Lung (tissue), 12 donors: ENCODE measurements around the gene MSRB1. TPM values are rescaled to one million over a fixed set of nuclear protein-coding genes. Genes with fewer than 3 reads are reported as not detected.

Source experiments
- ATAC-seq: fragments of 200-7000 bp; cut with Tn5 transposase; one replicate; pipeline ENCODE4 v1.9.1; 2020; ENCODE audit warnings: moderate number of reproducible peaks; ENCODE audit not compliant: insufficient read depth, low FRiP score
- DNase-seq, 3 donors: peaks; one replicate each; pipeline ENCODE4 v3.0.0-alpha.2; 2013 to 2017
- H3K27ac ChIP-seq, 2 donors: one replicate each; pipeline ENCODE4 v1.5.1; 2013; ENCODE audit warnings: mild to moderate bottlenecking in 2 of 2, moderate library complexity in 2 of 2, control low read depth in 1 of 2, inconsistent platforms in 1 of 2, low read depth in 1 of 2, low read length in 1 of 2
- H3K27me3 ChIP-seq, 3 donors: one replicate each; pipeline ENCODE4 v1.5.1; 2013; ENCODE audit warnings: low read length in 2 of 3; ENCODE audit not compliant: control insufficient read depth in 3 of 3, insufficient read depth in 3 of 3
- H3K36me3 ChIP-seq, 4 donors: one replicate each; pipeline ENCODE4 v1.5.1; 2013; ENCODE audit warnings: low read length in 4 of 4, mild to moderate bottlenecking in 1 of 4, moderate library complexity in 1 of 4; ENCODE audit not compliant: control insufficient read depth in 4 of 4, insufficient read depth in 4 of 4
- H3K4me1 ChIP-seq, 5 donors: one replicate each; pipeline ENCODE4 v1.5.1; 2013; ENCODE audit warnings: low read length in 5 of 5, mild to moderate bottlenecking in 2 of 5, moderate library complexity in 1 of 5; ENCODE audit not compliant: control insufficient read depth in 5 of 5, insufficient read depth in 5 of 5
- H3K4me3 ChIP-seq: one replicate; pipeline ENCODE4 v1.5.1; 2013; ENCODE audit warnings: mild to moderate bottlenecking, control low read depth, moderate library complexity
- H3K9ac ChIP-seq, 2 donors: one replicate each; pipeline ENCODE4 v1.5.1; 2013; ENCODE audit warnings: low read length in 2 of 2, control low read depth in 1 of 2; ENCODE audit not compliant: insufficient read depth in 1 of 2
- H3K9me3 ChIP-seq, 4 donors: one replicate each; pipeline ENCODE4 v1.5.1; 2013; ENCODE audit warnings: low read length in 3 of 4, mild to moderate bottlenecking in 1 of 4, moderate library complexity in 1 of 4; ENCODE audit not compliant: control insufficient read depth in 4 of 4, insufficient read depth in 3 of 4
- CTCF ChIP-seq: IDR thresholded peaks from 2 replicates; pipeline ENCODE4 v1.5.1; 2012; ENCODE audit warnings: mild to moderate bottlenecking; ENCODE audit errors: control extremely low read depth, extremely low read depth
- WGBS, 2 donors: extraction: QIAGEN DNeasy Blood & Tissue Kit; methylation state at CpG; one replicate each; pipeline ENCODE4 v1.1.7; 2013; 5-methylcytosine and 5-hydroxymethylcytosine counted together
- polyA plus RNA-seq, 2 donors: library from polyadenylated mRNA; stranded (reverse); fragments of 200-250 nt; gene quantifications; one replicate each; pipeline ENCODE4 v1.2.1, GENCODE V29; 2013
- total RNA-seq, 2 donors: library from RNA; depleted of rRNA in 1 of 2; stranded (reverse); fragments of >200 nt in 1 of 2; gene quantifications; one replicate each; pipeline ENCODE4 v1.2.1, GENCODE V29; 2014 to 2021
- donor health status: control.
- donor health status: control.
- donor health status: Bipolar disorder and iron deficiency.
- donor health status: healthy.
- donor health status: DM: yes; HTN: yes; CAD: no.

The MSRB1 gene
- total and polyA plus RNA-seq, 4 donors = 11.1 to 164 (median 51.2) TPM

DNA sequence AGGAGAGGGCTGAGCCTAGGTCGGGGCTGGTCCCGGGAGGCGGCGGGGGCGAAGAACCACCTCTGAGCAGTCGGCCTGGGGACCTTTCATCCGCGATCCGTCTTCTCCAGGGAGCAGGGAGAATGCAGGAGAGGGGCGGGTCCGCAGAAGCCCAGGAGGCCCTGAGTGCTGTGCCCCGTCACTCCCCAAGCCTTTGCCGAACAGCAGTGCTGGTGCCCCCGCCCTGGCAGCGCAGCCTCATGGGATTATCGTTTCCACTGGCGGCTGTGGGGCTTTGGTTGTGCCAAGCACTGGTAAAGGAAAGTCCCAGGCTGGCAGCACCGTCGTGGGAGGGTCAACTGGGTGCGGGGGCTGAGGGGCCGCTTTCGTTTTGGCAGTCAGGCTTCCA is 29.5 kb upstream of the MSRB1 start:
- Histone ChIP-seq H3K9ac (peak overlapping the region; percentile 23 to 63), H3K4me1 (peaks cover 0 to 11% (median 7%) of the 10 kb centered on the region in 5 donors), H3K27ac (no peak overlapping the region), H3K27me3 (no peaks in the 10 kb centered on the region), H3K9me3 (peaks cover 0 to 14% (median 0%) of the 10 kb centered on the region in 4 donors), H3K36me3 (peaks cover 0 to 35% (median 15%) of the 10 kb centered on the region in 4 donors), H3K4me3 (peak overlapping the region; percentile 97)
- no peak for DNase-seq
- no peak for TF ChIP-seq CTCF
- 3 to 5% methylated on average over 20 to 22 of the region's 22 CpGs for WGBS, 2 donors
- ATAC-seq = no peak

- ATAC-seq (peak; percentile 89), DNase-seq (peak; percentile 94 to 97 (median 96))
- Histone ChIP-seq H3K27me3 (no peaks in the 10 kb centered on the region), H3K36me3 (peaks cover 0 to 31% (median 14%) of the 10 kb centered on the region in 4 donors), H3K27ac (peak within 1 kb of the TSS; percentile 91), H3K4me3 (peak within 1 kb of the TSS; percentile 97), H3K9ac (peak within 1 kb of the TSS; percentile 33 to 63), H3K9me3 (peaks cover 0 to 12% (median 0%) of the 10 kb centered on the region in 4 donors), H3K4me1 (peaks cover 0 to 11% (median 7%) of the 10 kb centered on the region in 5 donors)
- 0% methylated on average over 78 of the region's 78 CpGs for WGBS, 2 donors
- TF ChIP-seq CTCF = peak; percentile 12
These were observed 28.9 kb upstream of the MSRB1 start, which contains the start of gene TBL3 for GRCh38 chr16:1971796-1972489. TSS of gene TBL3 (plus strand) at chr16:1972053. CDS start at chr16:1972165, 112 bp downstream.

DNA sequence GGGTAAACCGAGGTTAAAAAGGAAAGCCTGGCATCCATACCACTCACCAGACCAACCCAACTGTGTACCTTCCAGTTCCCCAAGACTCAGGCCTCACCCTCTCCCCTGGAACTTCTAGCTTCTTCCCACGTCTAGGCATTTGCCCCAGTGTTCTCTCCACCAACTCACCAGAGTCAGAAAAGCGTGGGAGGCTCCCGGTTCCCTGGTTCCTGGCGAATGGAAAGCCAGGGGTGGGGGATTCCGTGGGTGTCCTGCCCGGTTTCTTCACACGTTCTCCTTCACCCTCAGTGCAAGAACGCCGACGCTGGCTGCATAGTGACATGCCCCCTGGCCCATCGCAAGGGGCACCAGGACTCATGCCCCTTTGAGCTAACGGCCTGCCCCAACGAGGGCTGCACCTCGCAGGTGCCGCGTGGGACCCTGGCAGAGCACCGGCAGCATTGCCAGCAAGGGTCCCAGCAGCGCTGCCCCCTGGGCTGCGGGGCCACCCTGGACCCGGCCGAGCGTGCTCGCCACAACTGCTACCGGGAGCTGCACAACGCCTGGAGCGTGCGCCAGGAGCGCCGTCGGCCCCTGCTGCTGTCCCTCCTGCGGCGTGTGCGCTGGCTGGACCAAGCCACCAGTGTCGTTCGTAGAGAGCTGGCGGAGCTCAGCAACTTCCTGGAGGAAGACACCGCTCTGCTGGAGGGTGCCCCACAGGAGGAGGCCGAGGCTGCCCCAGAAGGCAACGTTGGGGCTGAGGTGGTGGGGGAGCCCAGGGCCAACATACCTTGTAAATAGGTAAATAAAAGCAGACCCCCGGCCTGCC is 25.4 kb upstream of the MSRB1 start:
- no peak for DNase-seq
- H3K27ac ChIP-seq = no peak overlapping the region
- peaks cover 0 to 11% (median 5%) of the 10 kb centered on the region in 4 donors for H3K36me3 ChIP-seq
- no peak for TF ChIP-seq CTCF
- WGBS, 2 donors = 90 to 92% methylated on average over 41 of the region's 41 CpGs
- H3K4me1 ChIP-seq = peaks cover 6 to 26% (median 10%) of the 10 kb centered on the region in 5 donors
- H3K9ac ChIP-seq = no peak overlapping the region
- no peak overlapping the region for H3K4me3 ChIP-seq
- H3K27me3 ChIP-seq = no peaks in the 10 kb centered on the region
- ATAC-seq = no peak
- H3K9me3 ChIP-seq = no peaks in the 10 kb centered on the region
